ENCODE data around the gene AOX1.
"Not testable (repeated sequence)": the region's sequence is repeated elsewhere in the genome, so short reads cannot be mapped to it uniquely, and the experiment has no call there.

Gene AOX1

GRCh38 chr2:200585730-200586643 is at the start of gene AOX1:
AOX1 (plus strand) TSS chr2:200586014; CDS start chr2:200586109, 95 bp downstream.
- H3K27ac Mint-ChIP-seq = peak within 1 kb of the TSS; percentile 65
- H3K4me1 Mint-ChIP-seq = no peaks in the 10 kb centered on the region
- no peaks in the 10 kb centered on the region for H3K36me3 Mint-ChIP-seq
- peak within 1 kb of the TSS; percentile 67 for H3K4me3 Mint-ChIP-seq
- ATAC-seq (peak; percentile 56), DNase-seq (ENCODE audit: low spot score in 2 of 2) (no peak)
- no peaks in the 10 kb centered on the region for H3K9me3 Mint-ChIP-seq

- no peaks in the 10 kb centered on the region for H3K9me3 Mint-ChIP-seq
- H3K36me3 Mint-ChIP-seq = peaks cover 12% of the 10 kb centered on the region
- DNase-seq (ENCODE audit: low spot score in 2 of 2) (no peak), ATAC-seq (no peak)
- no peaks in the 10 kb centered on the region for H3K4me1 Mint-ChIP-seq
- H3K4me3 Mint-ChIP-seq = no peak overlapping the region
- no peak overlapping the region for H3K27ac Mint-ChIP-seq
Measured at GRCh38 chr2:200538139-200538538, 47.7 kb upstream of the AOX1 start.

GRCh38 chr2:200540793-200541192 is 45.0 kb upstream of the AOX1 start:
- Mint-ChIP-seq H3K36me3 (peaks cover 25% of the 10 kb centered on the region), H3K9me3 (no peaks in the 10 kb centered on the region)
- ATAC-seq = no peak

GRCh38 chr2:200566596-200566995 is 19.2 kb upstream of the AOX1 start:
- peaks cover 14% of the 10 kb centered on the region for H3K36me3 Mint-ChIP-seq
- not testable (repeated sequence) for H3K27ac Mint-ChIP-seq; H3K9me3 Mint-ChIP-seq; H3K4me3 Mint-ChIP-seq; DNase-seq (ENCODE audit: low spot score in 2 of 2); ATAC-seq
- H3K4me1 Mint-ChIP-seq = peaks cover 12% of the 10 kb centered on the region

More at GRCh38 chr2:200540793-200541192, 45.0 kb upstream of the AOX1 start:
- H3K27ac Mint-ChIP-seq = no peak overlapping the region
- no peaks in the 10 kb centered on the region for H3K4me1 Mint-ChIP-seq
- no peak overlapping the region for H3K4me3 Mint-ChIP-seq
- DNase-seq (ENCODE audit: low spot score in 2 of 2) = no peak

GRCh38 chr2:200567932-200568331 is 17.9 kb upstream of the AOX1 start:
- ATAC-seq = no peak
- no peaks in the 10 kb centered on the region for H3K9me3 Mint-ChIP-seq
- H3K36me3 Mint-ChIP-seq = peaks cover 21% of the 10 kb centered on the region
- DNase-seq (ENCODE audit: low spot score in 2 of 2) = no peak
- H3K4me3 Mint-ChIP-seq = no peak overlapping the region
- peaks cover 12% of the 10 kb centered on the region for H3K4me1 Mint-ChIP-seq
- no peak overlapping the region for H3K27ac Mint-ChIP-seq

- DNase-seq (ENCODE audit: low spot score in 2 of 2) (no peak), ATAC-seq (no peak)
- H3K27ac Mint-ChIP-seq = no peak overlapping the region
- peaks cover 7% of the 10 kb centered on the region for H3K4me1 Mint-ChIP-seq
- peaks cover 23% of the 10 kb centered on the region for H3K36me3 Mint-ChIP-seq
- H3K9me3 Mint-ChIP-seq = no peaks in the 10 kb centered on the region
- no peak overlapping the region for H3K4me3 Mint-ChIP-seq
Measured at GRCh38 chr2:200575957-200576356, 9.9 kb upstream of the AOX1 start.

GRCh38 chr2:200577027-200577426 is 8.8 kb upstream of the AOX1 start:
- ATAC-seq = no peak
- H3K4me1 Mint-ChIP-seq = peaks cover 7% of the 10 kb centered on the region
- H3K4me3 Mint-ChIP-seq = no peak overlapping the region
- H3K27ac Mint-ChIP-seq = no peak overlapping the region
- no peak for DNase-seq (ENCODE audit: low spot score in 2 of 2)
- H3K36me3 Mint-ChIP-seq = peaks cover 16% of the 10 kb centered on the region
- no peaks in the 10 kb centered on the region for H3K9me3 Mint-ChIP-seq

- Mint-ChIP-seq H3K4me3 (no peak overlapping the region), H3K27ac (no peak overlapping the region), H3K9me3 (no peaks in the 10 kb centered on the region), H3K36me3 (peaks cover 8% of the 10 kb centered on the region), H3K4me1 (peaks cover 7% of the 10 kb centered on the region)
- ATAC-seq (peak; percentile 73), DNase-seq (ENCODE audit: low spot score in 2 of 2) (no peak)
Measured at GRCh38 chr2:200578778-200579177, 7.0 kb upstream of the AOX1 start.

GRCh38 chr2:200584639-200585038 is 1.2 kb upstream of the AOX1 start:
- H3K4me3 Mint-ChIP-seq = no peak overlapping the region
- no peaks in the 10 kb centered on the region for H3K36me3 Mint-ChIP-seq
- ATAC-seq (no peak), DNase-seq (ENCODE audit: low spot score in 2 of 2) (no peak)
- H3K4me1 Mint-ChIP-seq = no peaks in the 10 kb centered on the region
- no peak overlapping the region for H3K27ac Mint-ChIP-seq
- no peaks in the 10 kb centered on the region for H3K9me3 Mint-ChIP-seq

- Mint-ChIP-seq H3K9me3 (no peaks in the 10 kb centered on the region), H3K36me3 (no peaks in the 10 kb centered on the region), H3K4me1 (no peaks in the 10 kb centered on the region)
Measured at GRCh38 chr2:200585340-200585729, 479 bp upstream of the AOX1 start.

GRCh38 chr2:200586644-200586975 is 796 bp downstream of the AOX1 start:
- Mint-ChIP-seq H3K36me3 (no peaks in the 10 kb centered on the region), H3K4me1 (no peaks in the 10 kb centered on the region), H3K27ac (peak overlapping the region; percentile 65), H3K9me3 (no peaks in the 10 kb centered on the region), H3K4me3 (peak overlapping the region; percentile 67)
- DNase-seq (ENCODE audit: low spot score in 2 of 2) (no peak), ATAC-seq (no peak)

More at GRCh38 chr2:200585340-200585729, 479 bp upstream of the AOX1 start:
- ATAC-seq (no peak), DNase-seq (ENCODE audit: low spot score in 2 of 2) (no peak)
- no peak overlapping the region for H3K27ac Mint-ChIP-seq
- H3K4me3 Mint-ChIP-seq = peak overlapping the region; percentile 67

GRCh38 chr2:200587007-200587616 is 1.3 kb downstream of the AOX1 start:
- DNase-seq (ENCODE audit: low spot score in 2 of 2) = no peak
- H3K9me3 Mint-ChIP-seq = no peaks in the 10 kb centered on the region
- no peaks in the 10 kb centered on the region for H3K4me1 Mint-ChIP-seq
- H3K27ac Mint-ChIP-seq = no peak overlapping the region
- no peaks in the 10 kb centered on the region for H3K36me3 Mint-ChIP-seq
- peak; percentile 33 for ATAC-seq
- H3K4me3 Mint-ChIP-seq = no peak overlapping the region

GRCh38 chr2:200588076-200588678 is 2.4 kb downstream of the AOX1 start:
- no peak overlapping the region for H3K27ac Mint-ChIP-seq
- H3K9me3 Mint-ChIP-seq = no peaks in the 10 kb centered on the region
- no peaks in the 10 kb centered on the region for H3K36me3 Mint-ChIP-seq
- no peak overlapping the region for H3K4me3 Mint-ChIP-seq
- ATAC-seq (no peak), DNase-seq (ENCODE audit: low spot score in 2 of 2) (no peak)
- no peaks in the 10 kb centered on the region for H3K4me1 Mint-ChIP-seq

- DNase-seq (ENCODE audit: low spot score in 2 of 2) (no peak), ATAC-seq (no peak)
- Mint-ChIP-seq H3K4me1 (no peaks in the 10 kb centered on the region), H3K4me3 (no peak overlapping the region), H3K27ac (no peak overlapping the region), H3K9me3 (no peaks in the 10 kb centered on the region), H3K36me3 (no peaks in the 10 kb centered on the region)
Measured at GRCh38 chr2:200590090-200590489, 4.3 kb downstream of the AOX1 start.

- Mint-ChIP-seq H3K9me3 (no peaks in the 10 kb centered on the region), H3K4me1 (no peaks in the 10 kb centered on the region), H3K36me3 (no peaks in the 10 kb centered on the region), H3K27ac (no peak overlapping the region), H3K4me3 (no peak overlapping the region)
- ATAC-seq (no peak), DNase-seq (ENCODE audit: low spot score in 2 of 2) (no peak)
Measured at GRCh38 chr2:200591308-200591707, 5.5 kb downstream of the AOX1 start.

Data from stimulated activated effector memory CD8-positive, alpha-beta T cell treated with anti-CD3 and anti-CD28 coated beads, Interleukin-12 subunit alpha, Interleukin-12 subunit beta, amount 100 ng/mL, for 72 hours (primary cell).